MCF 10A (cell line): ENCODE data around the gene TCF25. TPM values are rescaled to one million over a fixed set of nuclear protein-coding genes. Genes with fewer than 3 reads are reported as not detected.

Experiments
- BruUV-seq: library from RNA; stranded (reverse); fragments of 400-500 nt; replicated peaks from 2 replicates; lab custom pipeline; 2021; lab: Mats Ljungman, UMichigan
- CTCF ChIA-PET: fragments of 300-600 bp; sonication (Branson Sonifier 250); formaldehyde crosslinking; extraction: SDS; loops from one replicate; lab custom pipeline; 2021; ENCODE audit warnings: antibody characterized with exemption, inconsistent platforms; lab: Yijun Ruan, JAX
- POLR2A ChIA-PET: fragments of 300-600, 350-650 bp; sonication (Branson Sonifier 250); formaldehyde crosslinking; extraction: SDS; loops from one replicate; lab custom pipeline; 2020; ENCODE audit warnings: antibody characterized with exemption, inconsistent platforms; lab: Yijun Ruan, JAX
- DNase-seq: peaks from one replicate; pipeline ENCODE4 v3.0.0-alpha.2; 2018; ENCODE audit not compliant: unreplicated experiment
- H3K27ac Mint-ChIP-seq: one replicate; pipeline ENCODE4 v1.8.0; 2022; ENCODE audit warnings: mild to moderate bottlenecking, low read depth, mixed read lengths; ENCODE audit not compliant: unreplicated experiment
- H3K27me3 Mint-ChIP-seq: one replicate; pipeline ENCODE4 v1.8.0; 2022; ENCODE audit warnings: mixed read lengths; ENCODE audit not compliant: insufficient read depth, unreplicated experiment
- H3K36me3 Mint-ChIP-seq: one replicate; pipeline ENCODE4 v1.8.0; 2022; ENCODE audit warnings: mild to moderate bottlenecking, moderate library complexity, mixed read lengths; ENCODE audit not compliant: insufficient read depth, unreplicated experiment
- H3K4me1 Mint-ChIP-seq: one replicate; pipeline ENCODE4 v1.8.0; 2022; ENCODE audit warnings: mixed read lengths; ENCODE audit not compliant: insufficient read depth, unreplicated experiment
- H3K4me3 Mint-ChIP-seq: one replicate; pipeline ENCODE4 v1.8.0; 2022; ENCODE audit warnings: mild to moderate bottlenecking, moderate library complexity, mixed read lengths; ENCODE audit not compliant: unreplicated experiment
- H3K9me3 Mint-ChIP-seq: one replicate; pipeline ENCODE4 v1.8.0; 2022; ENCODE audit warnings: mixed read lengths; ENCODE audit not compliant: unreplicated experiment
- CTCF ChIP-seq: fragments of 200-600 bp; IDR thresholded peaks from one replicate; pipeline ENCODE4 v1.8.0; 2022; ENCODE audit warnings: antibody characterized with exemption, mild to moderate bottlenecking; ENCODE audit not compliant: unreplicated experiment
- intact Hi-C: fragments of 100-400 bp; cut with micrococcal nuclease; formaldehyde crosslinking; loops from 2 replicates; pipeline ENCODE4 v1.14.1; 2022
- total RNA-seq: library from RNA; stranded (reverse); gene quantifications from 2 replicates; pipeline ENCODE4 v1.2.3, GENCODE V29; 2022

The TCF25 gene
- total RNA-seq, 1 experiment from 2014 or later, result 239 TPM

GRCh38 chr16:89917773-89918452, 44.5 kb downstream of the TCF25 start:
- TF ChIP-seq CTCF, result no peak
- peaks cover 18% of the 10 kb centered on the region for H3K36me3 Mint-ChIP-seq
- ChIA-PET CTCF (no interaction called here), POLR2A (interaction anchor here (0.6 to 1.1 kb wide), 3 partner anchors 9 to 56 kb away, joined by 3 to 5 read pairs (median 3); no protein-coding TSS in a partner anchor)
- no peak overlapping the region for H3K27ac Mint-ChIP-seq
- peak; percentile 85 for DNase-seq
- H3K9me3 Mint-ChIP-seq, result no peaks in the 10 kb centered on the region
- no TSS peak for BruUV-seq
- H3K4me3 Mint-ChIP-seq, result peak overlapping the region; percentile 57
- no peaks in the 10 kb centered on the region for H3K27me3 Mint-ChIP-seq
- intact Hi-C loops, result no loop called here
- peaks cover 17% of the 10 kb centered on the region for H3K4me1 Mint-ChIP-seq

- BruUV-seq, result no TSS peak
- H3K4me3 Mint-ChIP-seq, result peak within 1 kb of the TSS; percentile 57
- POLR2A ChIA-PET, result interaction anchor here (1.0 to 1.1 kb wide), 2 partner anchors 10 to 55 kb away, joined by 3 to 5 read pairs; no protein-coding TSS in a partner anchor
- intact Hi-C loops, result no loop called here
- H3K27me3 Mint-ChIP-seq, result no peaks in the 10 kb centered on the region
- TF ChIP-seq CTCF, result no peak
- peaks cover 18% of the 10 kb centered on the region for H3K36me3 Mint-ChIP-seq
- peaks cover 17% of the 10 kb centered on the region for H3K4me1 Mint-ChIP-seq
- H3K9me3 Mint-ChIP-seq, result no peaks in the 10 kb centered on the region
- CTCF ChIA-PET, result no interaction called here
- no peak for DNase-seq
- H3K27ac Mint-ChIP-seq, result no peak within 1 kb of the TSS
Measured at GRCh38 chr16:89918453-89919347, 45.3 kb downstream of the TCF25 start, which contains the start of gene MC1R. MC1R (plus strand) TSS chr16:89918862; CDS start chr16:89919259, 397 bp downstream.

GRCh38 chr16:89919535-89920406, 46.4 kb downstream of the TCF25 start:
- H3K36me3 Mint-ChIP-seq, result peaks cover 13% of the 10 kb centered on the region
- H3K27me3 Mint-ChIP-seq, result no peaks in the 10 kb centered on the region
- no peak for TF ChIP-seq CTCF
- H3K4me1 Mint-ChIP-seq, result peaks cover 17% of the 10 kb centered on the region
- H3K27ac Mint-ChIP-seq, result no peak overlapping the region
- CTCF ChIA-PET, result no interaction called here
- H3K4me3 Mint-ChIP-seq, result no peak overlapping the region
- no peak for DNase-seq
- POLR2A ChIA-PET, result no interaction called here
- H3K9me3 Mint-ChIP-seq, result no peaks in the 10 kb centered on the region
- intact Hi-C loops, result loop anchor here (5.0 kb wide), 1 partner anchor 217 kb away; the partner anchor contains the start of gene SPATA2L
- BruUV-seq, result no TSS peak
